Measurements from ENCODE around the gene SUSD1.

The SUSD1 gene

DNA sequence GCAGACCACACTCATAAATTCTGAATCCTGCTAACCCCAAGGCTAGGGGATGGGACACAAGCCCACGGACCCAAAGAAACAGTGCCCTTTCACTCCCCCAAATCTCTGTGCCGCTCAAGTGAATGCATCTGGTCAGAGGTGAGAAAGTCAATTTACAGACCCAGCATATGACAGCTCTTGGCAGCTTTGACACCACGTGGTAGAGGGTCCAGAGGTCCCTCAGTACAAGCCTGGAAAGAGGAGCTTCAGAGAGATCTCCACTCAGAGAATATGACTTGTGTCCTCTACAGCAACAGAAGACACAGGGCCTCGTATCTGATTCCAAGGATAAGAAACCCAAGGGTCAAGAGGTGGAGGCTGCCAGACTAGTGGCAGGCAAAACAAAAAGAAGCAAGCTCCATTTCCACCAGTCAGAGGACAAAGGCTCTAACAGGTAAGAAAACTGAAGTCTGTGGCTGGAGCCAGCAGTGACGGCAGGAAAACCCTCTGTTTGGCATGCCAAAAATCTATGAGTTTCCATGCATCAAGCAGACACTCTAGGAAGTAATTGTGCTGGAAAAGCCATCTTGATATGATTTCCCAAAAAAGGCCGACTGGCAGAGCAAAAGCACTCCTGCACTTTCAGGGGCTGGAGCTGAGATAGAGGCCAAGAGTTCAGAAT, 139.8 kb downstream of the SUSD1 start:
- DNase-seq, result no peak

- no peak for DNase-seq
Observed at GRCh38 chr9:112034216-112034611, 140.9 kb downstream of the SUSD1 start.

GRCh38 chr9:112033237-112034215, 141.6 kb downstream of the SUSD1 start:
- DNase-seq, result no peak

DNA sequence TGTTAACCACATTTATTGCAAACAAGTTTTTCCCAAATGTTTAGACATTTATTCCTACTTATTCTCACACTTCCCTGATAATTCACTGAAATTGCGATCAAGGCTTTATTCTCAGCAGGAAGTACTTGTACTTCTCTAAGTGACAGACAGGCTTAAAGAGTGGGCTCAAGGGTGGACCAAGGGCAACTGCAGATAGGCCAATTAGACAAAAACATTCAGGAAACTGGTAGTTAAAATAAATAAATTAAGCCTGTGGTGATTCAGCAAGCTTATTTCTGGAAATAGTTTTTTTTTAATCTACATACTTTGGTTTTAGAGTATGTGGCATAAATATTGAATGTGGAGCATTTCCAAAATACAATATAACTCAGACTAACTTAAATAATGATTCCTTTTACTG, 142.4 kb downstream of the SUSD1 start:
- DNase-seq, result no peak

DNA sequence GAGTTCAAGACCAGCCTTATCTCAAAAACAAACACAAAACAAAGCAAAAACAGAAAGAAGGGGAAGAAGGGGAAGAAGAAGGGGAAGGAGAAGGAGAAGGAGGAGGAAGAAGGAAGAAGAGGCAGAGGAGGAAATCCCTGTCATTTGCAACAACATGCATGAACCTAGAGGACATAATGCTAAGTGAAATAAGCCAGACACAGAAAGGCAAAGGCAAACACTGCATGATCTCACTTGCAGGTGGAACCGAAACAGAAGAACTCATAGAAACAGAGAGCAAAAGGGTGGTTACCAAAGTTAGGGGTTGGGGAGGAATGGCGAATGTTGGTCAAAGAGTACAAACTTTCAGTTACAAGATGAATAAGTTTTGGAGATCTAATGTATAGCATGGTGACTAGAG, 143.1 kb downstream of the SUSD1 start:
- DNase-seq, result no peak

GRCh38 chr9:112031400-112031799, 143.7 kb downstream of the SUSD1 start:
- DNase-seq, result no peak

DNA sequence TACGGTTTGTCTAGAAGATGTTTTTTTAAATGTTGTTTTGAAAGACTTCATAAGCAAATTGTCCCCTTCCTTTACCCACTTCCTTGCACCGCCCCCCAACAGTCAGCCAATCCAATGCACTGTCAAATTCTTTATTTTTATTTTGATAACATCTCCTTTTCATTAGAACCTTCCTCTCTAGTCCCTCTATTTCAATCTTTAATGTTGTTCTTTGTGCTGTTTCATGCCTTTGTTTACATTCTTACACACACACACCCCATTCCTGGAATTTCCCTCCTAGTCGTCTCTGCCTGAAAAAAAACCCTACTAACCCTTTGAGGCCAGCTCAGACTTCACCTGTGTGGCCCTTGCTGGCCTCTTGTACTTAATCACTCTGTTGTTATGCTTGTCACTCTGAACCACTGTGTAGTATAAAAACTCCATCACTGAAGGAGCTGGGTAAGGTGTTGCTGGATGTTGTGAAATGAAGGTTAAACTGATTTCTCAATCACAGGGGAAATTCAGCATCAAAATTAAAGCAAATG, 145.1 kb downstream of the SUSD1 start:
- DNase-seq, result no peak

DNA sequence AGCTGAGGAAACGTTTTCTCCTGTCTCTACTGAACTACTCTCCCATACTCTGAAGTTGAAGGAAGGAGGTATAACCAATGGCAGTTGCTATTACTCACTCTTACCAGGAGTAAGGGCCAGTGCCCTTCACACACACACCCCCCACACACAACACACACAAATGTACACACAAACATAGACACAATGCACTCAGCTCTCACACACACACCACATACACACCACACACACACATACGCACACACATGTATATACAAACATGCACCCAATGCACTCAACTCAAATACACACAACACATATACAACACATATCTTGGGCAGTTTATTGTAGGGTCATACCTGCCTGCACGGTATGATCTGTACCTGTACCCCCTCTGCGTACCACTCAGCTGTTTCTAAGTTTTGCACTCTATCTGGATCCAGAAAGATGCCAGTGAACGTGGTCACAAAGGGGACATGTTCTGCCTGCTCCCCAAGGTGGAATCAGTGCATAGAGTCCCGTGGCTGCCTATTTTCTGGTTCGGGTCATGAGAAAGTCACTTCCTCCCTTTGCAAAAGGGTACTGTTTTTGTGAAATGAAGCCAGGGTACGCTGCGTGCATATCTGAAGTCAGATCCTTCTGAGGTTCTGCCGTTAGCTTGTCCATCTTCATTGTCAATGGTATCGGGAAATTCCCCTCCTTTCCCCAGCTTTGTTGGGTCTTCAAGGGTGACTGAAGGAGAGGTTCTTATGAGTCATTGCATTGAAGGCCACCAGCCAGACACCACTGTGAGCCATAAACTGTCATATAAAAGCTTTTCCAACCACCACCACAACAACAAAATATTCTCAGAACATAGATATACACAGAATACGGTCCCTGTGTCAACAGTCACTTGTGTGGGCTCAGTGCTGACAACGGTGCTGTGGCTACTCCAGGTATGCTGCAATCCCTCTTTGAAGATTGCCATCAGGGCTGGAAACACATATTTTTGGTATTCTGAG, 146.6 kb downstream of the SUSD1 start:
- DNase-seq, result no peak

DNA sequence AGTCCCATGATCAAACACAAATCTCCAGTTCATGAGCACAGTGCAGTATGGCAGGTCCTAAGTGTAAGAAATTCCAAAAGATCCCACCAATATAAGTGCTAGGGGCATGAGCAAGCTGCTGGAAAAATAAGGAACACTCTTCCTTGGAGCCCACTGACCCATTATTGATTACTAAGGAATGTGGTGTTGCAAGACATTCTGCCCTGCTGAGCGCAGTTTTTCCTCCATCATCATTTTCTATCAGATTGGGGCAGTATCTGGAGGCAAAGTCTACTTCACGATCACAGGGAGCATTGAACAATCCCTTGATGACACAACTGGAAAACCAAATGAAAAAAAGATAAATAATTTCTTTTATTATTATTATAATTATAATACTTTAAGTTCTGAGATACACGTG, 149.2 kb downstream of the SUSD1 start:
- DNase-seq, result no peak

DNA sequence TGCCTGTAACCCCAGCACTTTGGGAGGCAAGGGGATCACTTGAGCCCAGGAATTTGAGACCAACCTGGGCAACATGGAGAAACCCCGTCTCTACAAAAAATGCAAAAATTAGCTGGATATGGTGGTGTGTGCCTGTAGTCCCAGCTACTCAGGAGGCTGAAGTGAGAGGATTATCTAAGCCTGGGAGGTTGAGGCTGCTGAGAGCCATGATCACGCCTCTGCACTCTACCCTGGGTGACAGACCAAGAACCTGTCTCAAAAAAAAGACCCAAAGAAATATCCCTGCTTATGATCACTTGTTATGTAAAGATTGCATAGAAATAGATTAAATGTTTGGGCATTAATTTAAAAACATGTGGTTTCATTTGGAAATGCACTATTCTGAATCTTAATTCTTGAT, 153.4 kb downstream of the SUSD1 start:
- no peak for DNase-seq

DNA sequence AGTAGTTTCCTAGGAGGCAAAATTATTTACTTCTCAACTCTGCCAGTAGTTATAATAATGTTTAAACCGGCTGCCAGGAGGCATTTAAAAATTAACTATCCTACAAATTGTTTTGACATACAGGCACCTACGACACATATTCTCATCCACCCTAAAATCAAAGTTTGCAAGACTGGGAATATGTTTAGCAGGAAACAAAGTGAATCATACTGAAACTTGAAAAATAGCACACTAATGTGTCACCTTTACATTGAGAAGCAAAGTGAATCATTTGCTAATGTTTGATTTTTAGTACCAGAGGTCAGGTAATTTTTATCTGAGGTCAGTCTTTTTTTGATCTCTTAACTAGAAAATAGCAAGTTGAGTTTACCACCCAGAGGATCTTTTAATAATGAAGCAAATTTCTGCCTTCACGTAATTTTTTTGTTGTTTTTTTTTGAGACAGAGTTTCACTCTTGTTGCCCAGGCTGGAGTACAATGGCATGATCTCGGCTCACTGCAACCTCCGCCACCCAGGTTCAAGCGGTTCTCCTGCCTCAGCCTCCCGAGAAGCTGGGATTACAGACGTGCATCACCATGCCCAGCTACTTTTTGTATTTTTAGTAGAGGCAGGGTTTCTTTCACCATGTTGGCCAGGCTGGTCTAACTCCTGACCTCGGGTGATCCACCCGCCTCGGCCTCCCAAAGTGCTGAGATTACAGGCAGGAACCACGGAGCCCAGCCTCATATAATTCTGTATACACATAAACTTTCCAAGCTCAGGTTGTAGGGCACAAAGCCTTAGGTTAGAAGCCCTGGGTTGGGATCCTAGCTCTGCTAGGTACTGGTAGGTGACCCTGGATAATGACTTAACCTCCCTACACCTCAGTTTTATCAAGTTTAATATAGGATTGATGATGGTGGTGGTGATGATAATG, 154.2 kb downstream of the SUSD1 start:
- DNase-seq, result no peak

DNA sequence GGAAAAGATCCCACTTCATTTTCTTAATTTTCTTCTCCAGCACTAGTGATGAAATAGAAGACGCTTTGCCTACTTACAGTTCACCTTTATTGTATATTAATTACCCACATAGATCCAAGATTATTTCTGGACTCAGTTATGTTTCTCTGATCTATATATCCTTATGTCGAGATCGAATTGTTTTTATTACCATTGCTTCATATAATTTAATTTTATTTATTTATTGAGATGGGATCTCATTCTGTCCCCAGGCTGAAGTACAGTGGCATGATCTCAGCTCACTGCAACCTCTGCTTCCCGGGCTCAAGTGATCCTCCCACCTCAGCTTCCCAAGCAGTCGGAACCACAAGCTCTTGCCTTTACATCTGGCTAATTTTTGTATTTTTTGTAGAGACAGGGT, 157.2 kb downstream of the SUSD1 start:
- DNase-seq, result no peak

GRCh38 chr9:112015736-112016135, 159.4 kb downstream of the SUSD1 start:
- no peak for DNase-seq

- DNase-seq, result no peak
Observed at GRCh38 chr9:112015149-112015548, 159.9 kb downstream of the SUSD1 start.

DNA sequence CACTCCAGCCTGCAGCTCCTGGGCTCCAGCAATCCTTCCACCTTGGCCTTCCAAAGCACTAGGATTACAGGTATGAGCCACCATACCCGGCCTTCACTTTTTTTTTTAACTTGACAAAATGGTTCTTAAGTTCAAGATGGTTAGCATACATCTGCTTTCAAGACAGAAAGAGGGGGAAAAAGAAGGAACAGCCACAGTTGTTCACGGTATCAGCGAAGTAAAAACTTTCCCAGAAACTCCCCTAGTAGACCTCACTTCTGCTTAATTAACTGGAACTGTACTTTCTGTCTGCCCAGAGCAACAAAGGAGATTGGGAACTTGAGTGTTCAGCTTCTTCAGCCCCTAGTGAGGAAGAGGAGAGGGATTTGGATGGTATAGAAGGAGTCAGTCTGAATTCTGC, 161.8 kb downstream of the SUSD1 start:
- DNase-seq, result no peak

DNA sequence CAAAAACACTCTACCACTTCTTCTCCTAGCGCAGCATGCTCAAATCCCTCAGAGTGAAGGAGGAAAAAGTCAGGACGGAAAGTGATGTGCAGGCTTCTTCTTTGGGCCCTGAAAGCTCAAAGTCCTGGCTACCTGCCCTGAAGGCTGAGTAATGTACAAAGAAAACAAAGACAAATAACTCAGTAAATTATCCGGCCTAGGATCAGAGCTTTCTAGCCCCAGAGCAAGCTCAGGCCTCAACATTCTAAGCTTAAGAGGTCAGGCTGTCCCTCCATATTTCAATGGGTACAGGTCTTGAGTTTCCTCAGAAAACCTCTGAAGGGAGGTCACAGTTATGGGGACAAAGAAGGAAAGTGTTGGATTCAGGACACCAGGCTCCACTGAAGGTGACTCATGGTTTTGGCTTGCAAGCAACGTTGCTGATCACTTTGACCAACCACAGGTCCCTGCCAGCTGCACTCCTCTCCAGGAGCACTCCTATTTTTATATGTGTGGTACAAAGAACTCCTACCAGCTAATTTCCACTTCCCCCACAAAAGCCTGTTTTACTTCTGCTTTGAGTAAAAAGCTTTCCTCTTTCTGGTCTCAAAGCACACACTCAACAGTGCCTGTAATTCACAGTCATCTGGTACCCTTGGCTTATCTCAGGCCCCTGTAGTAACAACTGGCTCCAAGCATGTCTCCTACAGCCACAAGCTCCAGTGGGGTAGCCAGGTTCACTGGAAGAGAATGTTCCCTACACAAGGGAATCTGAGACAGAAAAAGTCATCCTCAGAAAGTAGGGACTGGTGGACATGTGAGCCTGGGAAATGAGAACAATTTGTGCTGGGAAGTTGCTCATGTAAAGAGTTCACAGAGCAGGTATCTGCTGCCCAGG, 162.8 kb downstream of the SUSD1 start:
- no peak for DNase-seq

DNA sequence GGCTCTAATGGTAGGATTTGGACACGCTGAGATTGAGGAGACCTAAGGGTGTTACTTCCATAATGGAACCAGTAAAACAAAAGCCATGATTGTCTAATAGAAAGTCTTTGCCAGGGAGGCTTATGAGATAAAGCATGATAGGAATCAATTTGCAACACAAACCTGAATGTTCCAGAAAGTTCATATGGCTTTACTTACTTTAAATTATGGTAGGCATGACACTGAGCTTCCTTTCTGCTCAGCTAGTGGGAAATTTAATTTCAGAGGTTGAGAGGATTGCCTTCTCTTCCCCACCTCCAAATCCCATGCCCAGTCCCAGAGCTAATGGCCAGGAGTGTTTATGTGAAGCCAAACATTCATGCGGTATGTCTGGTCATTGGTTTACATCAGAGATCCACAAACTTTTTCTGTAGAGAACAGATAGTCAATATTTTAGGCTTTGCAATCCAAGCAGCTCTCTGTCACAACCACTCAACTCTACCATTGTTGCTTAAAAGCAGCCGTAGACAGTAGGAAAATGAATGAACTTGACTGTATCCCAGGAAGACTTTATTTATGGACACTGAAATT, 164.0 kb downstream of the SUSD1 start:
- DNase-seq, result no peak

GRCh38 chr9:112010537-112010936, 164.6 kb downstream of the SUSD1 start:
- no peak for DNase-seq

DNA sequence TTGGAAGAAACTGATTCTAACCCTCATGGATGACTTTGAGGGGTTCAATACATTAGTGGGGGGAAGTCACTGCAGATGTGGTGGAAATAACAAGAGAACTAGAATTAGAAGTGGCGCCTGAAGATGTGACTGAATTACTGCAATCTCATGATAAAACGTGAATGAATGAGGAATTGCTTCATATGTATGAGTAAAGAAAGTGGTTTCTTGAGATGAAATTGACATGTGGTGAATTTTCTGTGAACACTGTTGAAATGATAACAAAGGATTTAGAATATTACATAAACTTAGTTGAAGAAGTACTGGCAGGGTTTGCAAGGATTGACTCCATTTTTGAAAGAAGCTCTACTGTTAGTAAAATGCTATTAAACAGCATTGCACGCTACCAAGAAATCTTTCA, 165.4 kb downstream of the SUSD1 start:
- DNase-seq, result no peak

GRCh38 chr9:112007575-112008240, 167.4 kb downstream of the SUSD1 start:
- no peak for DNase-seq
